ENCODE results near the gene BCAS2. TPM values are rescaled to one million over a fixed set of nuclear protein-coding genes. Genes with fewer than 3 reads are reported as not detected.
"Not testable (repeated sequence)": the region's sequence is repeated elsewhere in the genome, so short reads cannot be mapped to it uniquely, and the experiment has no call there.

BCAS2 gene
- total and polyA plus RNA-seq, 2 donors: 38.2 to 43.0 TPM

DNA sequence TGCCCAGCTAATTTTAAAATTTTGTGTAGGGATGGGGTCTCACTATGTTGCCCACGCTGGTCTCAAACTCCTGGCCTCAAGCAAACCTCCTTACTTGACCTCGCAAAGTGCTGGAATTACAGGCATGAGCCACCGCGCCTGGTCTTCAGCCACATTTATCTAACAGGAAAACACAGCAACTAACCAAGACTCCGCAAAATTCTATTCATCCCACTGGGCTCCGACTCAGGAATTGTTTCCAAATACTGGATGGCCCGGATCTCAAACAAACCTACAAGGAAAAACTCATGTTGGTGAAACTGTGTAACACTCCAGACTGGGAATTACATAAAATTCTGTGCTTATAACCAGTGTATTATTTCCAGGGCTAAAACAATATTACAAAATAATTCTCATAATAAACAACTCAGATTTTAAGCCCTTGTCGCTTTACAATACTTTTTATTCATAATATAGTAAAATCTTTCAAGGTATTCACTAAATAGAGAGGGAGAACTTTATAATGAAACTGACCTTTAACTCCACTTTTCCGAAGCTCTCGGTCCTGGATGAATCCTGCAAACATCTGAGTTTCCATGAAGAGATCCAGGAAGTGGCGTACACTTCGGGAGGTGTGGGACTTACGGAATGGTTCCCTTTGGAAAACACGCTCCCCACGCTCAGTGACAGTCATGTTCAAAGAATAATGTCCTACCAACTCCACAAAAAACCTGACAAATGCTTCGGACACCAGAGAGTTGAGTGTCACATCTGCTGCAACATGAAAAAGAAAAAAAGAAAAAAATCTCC is 6.0 kb upstream of the BCAS2 start:
- Histone ChIP-seq H3K36me3 (ENCODE audit: insufficient read depth) (peaks cover 5% of the 10 kb centered on the region), H3K27ac (ENCODE audit: low read depth) (no peak overlapping the region), H3K4me1 (ENCODE audit: insufficient read depth) (no peaks in the 10 kb centered on the region), H3K4me3 (ENCODE audit: low read depth, low read length) (no peak overlapping the region)
- DNase-seq (ENCODE audit: extremely low spot score): no peak
- WGBS: 94% methylated on average over 16 of the region's 16 CpGs

DNA sequence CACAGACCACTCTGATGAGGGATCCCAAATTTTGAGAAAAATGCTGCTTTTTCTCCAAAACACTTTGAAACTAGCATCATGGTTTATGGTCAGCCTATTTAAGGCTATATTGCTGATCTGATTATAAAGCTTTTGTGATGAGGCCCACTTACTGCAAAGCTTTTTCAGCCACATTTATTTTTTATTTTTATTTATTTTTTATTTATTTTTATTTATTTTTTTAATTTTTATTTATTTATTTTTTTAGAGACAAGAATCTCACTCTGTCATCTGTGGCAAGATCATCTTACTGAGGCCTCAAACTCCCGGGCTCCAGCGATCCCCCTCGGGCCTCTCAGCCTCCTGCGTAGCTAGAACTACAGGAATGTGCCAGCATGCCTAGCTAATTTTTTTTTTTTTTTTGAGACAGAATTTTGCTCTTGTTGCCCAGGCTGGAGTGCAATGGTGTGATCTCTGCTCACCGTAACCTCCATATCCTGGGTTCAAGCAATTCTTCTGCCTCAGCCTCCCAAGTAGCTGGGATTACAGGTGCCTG is 5.2 kb upstream of the BCAS2 start:
- DNase-seq (ENCODE audit: extremely low spot score): no peak
- H3K27ac ChIP-seq (ENCODE audit: low read depth): no peak overlapping the region
- 95% methylated on average over 5 of the region's 5 CpGs for WGBS
- no peaks in the 10 kb centered on the region for H3K4me1 ChIP-seq (ENCODE audit: insufficient read depth)
- H3K4me3 ChIP-seq (ENCODE audit: low read depth, low read length): no peak overlapping the region
- peaks cover 4% of the 10 kb centered on the region for H3K36me3 ChIP-seq (ENCODE audit: insufficient read depth)

DNA sequence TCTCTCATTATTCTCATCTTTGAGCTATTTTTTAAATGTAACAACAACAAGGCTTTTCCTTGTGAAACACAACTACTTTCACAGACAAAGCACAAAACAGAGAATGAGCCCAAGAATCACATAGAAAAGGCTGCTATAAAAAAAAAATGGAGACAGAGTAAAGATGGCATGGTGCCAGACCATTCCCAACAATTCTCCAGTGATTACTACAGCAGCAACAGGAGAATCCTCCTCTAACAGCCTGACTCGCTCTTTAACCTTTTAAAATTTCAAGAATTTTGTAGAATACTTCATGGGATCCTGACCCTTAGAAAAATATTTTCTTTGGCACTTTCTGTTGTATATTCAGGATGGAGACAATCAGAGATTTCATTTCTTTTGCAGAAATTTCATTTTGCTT is 3.8 kb upstream of the BCAS2 start:
- Histone ChIP-seq H3K4me1 (ENCODE audit: insufficient read depth) (no peaks in the 10 kb centered on the region), H3K4me3 (ENCODE audit: low read depth, low read length) (no peak overlapping the region), H3K27ac (ENCODE audit: low read depth) (no peak overlapping the region), H3K36me3 (ENCODE audit: insufficient read depth) (peaks cover 4% of the 10 kb centered on the region)
- DNase-seq (ENCODE audit: extremely low spot score): no peak
- 74% methylated on average over 1 of the region's 1 CpG for WGBS

- no peak overlapping the region for H3K4me3 ChIP-seq (ENCODE audit: low read depth, low read length)
- DNase-seq (ENCODE audit: extremely low spot score): no peak
- no peak overlapping the region for H3K27ac ChIP-seq (ENCODE audit: low read depth)
- H3K36me3 ChIP-seq (ENCODE audit: insufficient read depth): peaks cover 4% of the 10 kb centered on the region
- H3K4me1 ChIP-seq (ENCODE audit: insufficient read depth): no peaks in the 10 kb centered on the region
- WGBS: 95% methylated on average over 2 of the region's 2 CpGs
These were observed 7.0 kb downstream of the BCAS2 start for GRCh38 chr1:114574365-114574764.

- H3K36me3 ChIP-seq (ENCODE audit: insufficient read depth): no peaks in the 10 kb centered on the region
- no peak overlapping the region for H3K4me3 ChIP-seq (ENCODE audit: low read depth, low read length)
- H3K4me1 ChIP-seq (ENCODE audit: insufficient read depth): no peaks in the 10 kb centered on the region
- no peak overlapping the region for H3K27ac ChIP-seq (ENCODE audit: low read depth)
- DNase-seq (ENCODE audit: extremely low spot score): no peak
These were observed 17.3 kb downstream of the BCAS2 start for GRCh38 chr1:114564141-114564540.

GRCh38 chr1:114562978-114563510 is 18.4 kb downstream of the BCAS2 start:
- not testable (repeated sequence) for DNase-seq (ENCODE audit: extremely low spot score); H3K27ac ChIP-seq (ENCODE audit: low read depth); H3K4me1 ChIP-seq (ENCODE audit: insufficient read depth); H3K36me3 ChIP-seq (ENCODE audit: insufficient read depth); H3K4me3 ChIP-seq (ENCODE audit: low read depth, low read length)
- WGBS: 87% methylated on average over 3 of the region's 3 CpGs

DNA sequence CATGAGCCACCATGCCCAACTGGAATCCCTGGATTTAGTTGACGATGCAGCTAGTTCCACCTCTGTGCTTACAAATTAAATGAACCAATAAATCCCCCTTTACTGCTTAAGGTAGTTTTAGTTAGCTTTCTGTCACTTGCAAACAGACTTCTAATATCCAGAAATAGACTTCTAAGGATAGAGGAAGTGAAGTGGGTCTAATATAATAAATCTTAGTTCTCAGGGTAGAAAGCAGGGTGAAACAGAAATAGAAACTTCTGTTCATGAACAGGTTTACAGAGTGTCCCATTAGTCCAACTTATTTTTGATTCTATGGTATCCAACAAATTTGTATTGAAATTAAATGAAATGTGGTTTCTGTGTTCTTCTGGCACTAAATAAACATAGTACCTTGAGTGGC is 20.1 kb downstream of the BCAS2 start:
- WGBS: 83% methylated on average over 1 of the region's 1 CpG
- no peak overlapping the region for H3K4me3 ChIP-seq (ENCODE audit: low read depth, low read length)
- no peaks in the 10 kb centered on the region for H3K36me3 ChIP-seq (ENCODE audit: insufficient read depth)
- H3K4me1 ChIP-seq (ENCODE audit: insufficient read depth): no peaks in the 10 kb centered on the region
- H3K27ac ChIP-seq (ENCODE audit: low read depth): no peak overlapping the region
- DNase-seq (ENCODE audit: extremely low spot score): no peak

DNA sequence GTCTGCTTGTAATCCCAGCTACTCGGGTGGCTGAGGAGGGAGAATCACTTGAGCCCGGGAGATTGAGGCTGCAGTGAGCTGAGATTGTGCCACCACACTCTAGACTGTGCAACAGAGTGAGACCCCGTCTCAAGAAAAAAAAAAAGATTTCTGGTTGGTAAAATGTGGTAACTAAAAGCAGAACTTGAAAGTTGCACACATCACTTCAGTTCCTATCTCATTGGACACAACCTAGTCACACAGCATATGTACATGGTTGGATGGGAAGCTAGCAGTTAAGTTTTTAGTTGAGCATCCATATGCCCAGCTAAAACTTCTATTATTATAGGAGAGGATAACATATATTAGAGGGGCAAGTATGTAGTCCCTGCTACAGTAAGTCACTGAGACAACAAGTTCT is 22.1 kb downstream of the BCAS2 start:
- no peak for DNase-seq (ENCODE audit: extremely low spot score)
- Histone ChIP-seq H3K36me3 (ENCODE audit: insufficient read depth) (no peaks in the 10 kb centered on the region), H3K4me1 (ENCODE audit: insufficient read depth) (no peaks in the 10 kb centered on the region), H3K27ac (ENCODE audit: low read depth) (no peak overlapping the region), H3K4me3 (ENCODE audit: low read depth, low read length) (no peak overlapping the region)
- 82% methylated on average over 3 of the region's 3 CpGs for WGBS

DNA sequence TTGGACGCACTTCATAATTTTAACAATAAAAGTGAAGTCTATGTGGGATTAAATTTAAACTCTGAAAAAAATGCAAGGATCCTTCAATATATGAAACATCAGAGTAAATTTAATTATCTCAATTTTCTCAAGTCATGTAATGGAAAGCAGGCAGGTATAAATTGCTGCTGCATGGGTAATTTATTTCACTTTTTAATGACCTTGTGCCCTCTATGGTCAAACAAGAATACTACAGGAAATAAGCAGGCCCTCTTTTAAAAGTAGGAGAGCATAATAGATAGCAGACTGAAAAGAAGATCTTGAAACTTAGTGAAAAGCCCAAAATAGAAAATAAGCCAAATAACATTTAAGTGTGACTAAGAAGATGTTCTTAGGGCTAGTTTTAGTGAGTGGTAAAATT is 22.9 kb downstream of the BCAS2 start:
- H3K4me1 ChIP-seq (ENCODE audit: insufficient read depth): no peaks in the 10 kb centered on the region
- H3K27ac ChIP-seq (ENCODE audit: low read depth): no peak overlapping the region
- DNase-seq (ENCODE audit: extremely low spot score): no peak
- 94% methylated on average over 1 of the region's 1 CpG for WGBS
- no peaks in the 10 kb centered on the region for H3K36me3 ChIP-seq (ENCODE audit: insufficient read depth)
- no peak overlapping the region for H3K4me3 ChIP-seq (ENCODE audit: low read depth, low read length)

DNA sequence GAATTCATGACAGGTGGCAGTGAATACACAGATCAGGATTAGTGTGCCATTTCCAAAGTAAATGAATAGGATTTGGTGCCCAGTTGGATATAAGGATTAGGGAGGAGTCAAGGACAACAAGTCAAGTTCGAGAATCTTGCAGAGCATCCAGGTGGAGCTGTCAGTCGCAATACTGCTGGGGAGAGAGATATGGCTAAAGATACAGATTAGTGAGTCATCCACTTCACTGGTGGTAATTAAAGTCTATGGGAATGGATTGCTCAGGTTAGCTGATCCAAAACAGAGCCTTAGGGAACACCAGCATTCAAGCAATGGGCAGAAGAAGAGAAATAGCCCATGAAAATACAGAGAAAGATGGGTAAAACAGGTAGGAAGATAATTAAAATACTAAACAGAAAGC is 26.8 kb downstream of the BCAS2 start:
- Histone ChIP-seq H3K4me3 (ENCODE audit: low read depth, low read length) (no peak overlapping the region), H3K27ac (ENCODE audit: low read depth) (no peak overlapping the region), H3K4me1 (ENCODE audit: insufficient read depth) (no peaks in the 10 kb centered on the region), H3K36me3 (ENCODE audit: insufficient read depth) (no peaks in the 10 kb centered on the region)
- WGBS: 74% methylated on average over 2 of the region's 2 CpGs
- no peak for DNase-seq (ENCODE audit: extremely low spot score)

DNA sequence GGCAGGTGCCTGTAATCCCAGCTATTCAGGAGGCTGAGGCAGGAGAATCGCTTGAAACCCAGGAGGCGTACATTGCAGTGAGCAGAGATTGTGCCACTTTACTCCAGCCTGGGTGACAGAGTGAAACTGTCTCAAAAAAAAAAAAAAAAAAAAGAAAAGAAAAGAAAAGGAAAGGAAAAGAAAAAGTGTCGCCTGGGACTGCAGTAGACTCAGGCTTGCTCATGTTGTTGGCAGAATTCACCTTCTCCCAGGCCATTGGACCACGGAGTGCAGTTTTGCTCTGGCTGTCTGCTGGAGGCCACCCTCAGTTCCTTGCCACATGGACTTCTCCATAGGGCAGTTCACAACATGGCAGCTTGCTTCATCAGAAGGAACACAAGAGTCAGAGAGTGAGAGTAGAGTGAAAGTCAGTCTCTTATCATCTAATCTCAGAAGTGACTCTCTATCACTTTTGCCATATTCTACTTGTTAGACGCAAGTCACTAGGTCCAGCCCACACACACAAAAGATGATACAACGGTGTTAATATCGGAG is 29.2 kb downstream of the BCAS2 start:
- Histone ChIP-seq H3K27ac (ENCODE audit: low read depth) (no peak overlapping the region), H3K36me3 (ENCODE audit: insufficient read depth) (no peaks in the 10 kb centered on the region), H3K4me3 (ENCODE audit: low read depth, low read length) (no peak overlapping the region), H3K4me1 (ENCODE audit: insufficient read depth) (no peaks in the 10 kb centered on the region)
- DNase-seq (ENCODE audit: extremely low spot score): no peak
- 95% methylated on average over 7 of the region's 7 CpGs for WGBS

DNA sequence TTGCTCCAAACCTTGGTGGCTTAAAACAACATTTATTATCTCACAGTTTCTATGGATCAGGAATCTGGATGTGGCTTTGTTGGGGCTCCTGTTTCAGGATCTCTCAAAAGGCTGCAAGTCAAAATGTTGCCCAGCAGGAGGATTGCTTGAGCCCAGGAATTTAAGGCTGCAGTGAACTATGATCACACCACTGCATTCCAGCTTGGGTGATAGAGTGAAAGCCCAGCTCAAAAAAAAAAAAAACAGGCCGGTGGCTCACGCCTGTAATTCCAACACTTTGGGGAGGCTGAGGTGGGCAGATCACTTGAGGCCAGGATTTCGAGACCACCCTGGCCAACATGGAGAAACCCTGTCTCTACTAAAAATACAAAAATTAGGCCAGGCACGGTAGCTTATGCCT is 30.0 kb downstream of the BCAS2 start:
- no peaks in the 10 kb centered on the region for H3K36me3 ChIP-seq (ENCODE audit: insufficient read depth)
- 83% methylated on average over 4 of the region's 4 CpGs for whole genome bisulfite sequencing
- H3K27ac ChIP-seq (ENCODE audit: low read depth): no peak overlapping the region
- no peak for DNase-seq (ENCODE audit: extremely low spot score)
- no peaks in the 10 kb centered on the region for H3K4me1 ChIP-seq (ENCODE audit: insufficient read depth)
- H3K4me3 ChIP-seq (ENCODE audit: low read depth, low read length): no peak overlapping the region

DNA sequence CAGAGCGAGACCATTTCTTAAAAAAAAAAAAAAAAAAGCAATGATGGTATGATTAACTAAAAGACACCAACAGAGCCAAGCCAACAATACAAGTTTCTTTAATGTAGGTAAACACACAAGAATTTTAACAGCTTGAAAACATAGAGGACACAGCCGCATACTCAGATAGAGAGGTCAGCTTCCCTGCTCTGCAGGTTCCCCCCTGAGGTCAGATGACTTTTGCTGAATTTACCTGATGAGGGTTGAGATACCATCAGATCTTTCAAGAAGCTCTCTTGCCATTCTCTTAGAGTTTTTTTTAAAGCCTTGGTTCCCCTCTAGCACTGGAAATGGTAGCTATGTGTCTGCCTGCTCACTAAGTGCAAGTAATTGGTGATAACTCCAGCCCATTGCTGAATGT is 31.1 kb downstream of the BCAS2 start:
- Histone ChIP-seq H3K36me3 (ENCODE audit: insufficient read depth) (no peaks in the 10 kb centered on the region), H3K4me3 (ENCODE audit: low read depth, low read length) (no peak overlapping the region), H3K4me1 (ENCODE audit: insufficient read depth) (no peaks in the 10 kb centered on the region), H3K27ac (ENCODE audit: low read depth) (no peak overlapping the region)
- 84% methylated on average over 2 of the region's 2 CpGs for WGBS
- no peak for DNase-seq (ENCODE audit: extremely low spot score)

GRCh38 chr1:114549137-114549536 is 32.3 kb downstream of the BCAS2 start:
- DNase-seq (ENCODE audit: extremely low spot score): no peak
- 74% methylated on average over 4 of the region's 4 CpGs for WGBS
- H3K27ac ChIP-seq (ENCODE audit: low read depth): no peak overlapping the region
- no peak overlapping the region for H3K4me3 ChIP-seq (ENCODE audit: low read depth, low read length)
- H3K36me3 ChIP-seq (ENCODE audit: insufficient read depth): no peaks in the 10 kb centered on the region
- H3K4me1 ChIP-seq (ENCODE audit: insufficient read depth): no peaks in the 10 kb centered on the region
